Chondrocyte (in vitro differentiated cells): ENCODE results near the gene C3. TPM values are rescaled to one million over a fixed set of nuclear protein-coding genes. Genes with fewer than 3 reads are reported as not detected.

Experiments
- DNase-seq: peaks from one replicate; pipeline ENCODE4 v3.0.0; 2021; ENCODE audit warnings: mixed read lengths, low spot score
- H3K27ac Mint-ChIP-seq: one replicate; pipeline ENCODE4 v1.8.0; 2021; ENCODE audit warnings: mild to moderate bottlenecking, moderate library complexity, mixed read lengths; ENCODE audit not compliant: unreplicated experiment
- H3K27me3 Mint-ChIP-seq: 2 replicates; pipeline ENCODE4 v1.8.0; 2021; ENCODE audit warnings: low read depth, mixed read lengths
- H3K36me3 Mint-ChIP-seq: 2 replicates; pipeline ENCODE4 v1.8.0; 2021; ENCODE audit warnings: low read depth, mixed read lengths
- H3K4me1 Mint-ChIP-seq: 2 replicates; pipeline ENCODE4 v1.8.0; 2021; ENCODE audit warnings: low read depth, mild to moderate bottlenecking, mixed read lengths
- H3K4me3 Mint-ChIP-seq: one replicate; pipeline ENCODE4 v1.8.0; 2021; ENCODE audit warnings: mild to moderate bottlenecking, moderate library complexity, mixed read lengths; ENCODE audit not compliant: unreplicated experiment
- H3K9me3 Mint-ChIP-seq: 2 replicates; pipeline ENCODE4 v1.8.0; 2021; ENCODE audit warnings: low read depth, mixed read lengths
- total RNA-seq: library from RNA; stranded (reverse); gene quantifications from 3 replicates; pipeline ENCODE4 v1.2.1, GENCODE V29; 2021
- TF ChIP-seq, protein P1 (sequence below): fragments of 200-600 bp; sonication (generic); IDR thresholded peaks from 2 replicates; pipeline ENCODE4 v1.5.0; 2021; ENCODE audit warnings: antibody characterized with exemption, mild to moderate bottlenecking, moderate library complexity

Gene C3
- total RNA-seq, 1 donor from 2014 or later, result 0.77 TPM

DNA sequence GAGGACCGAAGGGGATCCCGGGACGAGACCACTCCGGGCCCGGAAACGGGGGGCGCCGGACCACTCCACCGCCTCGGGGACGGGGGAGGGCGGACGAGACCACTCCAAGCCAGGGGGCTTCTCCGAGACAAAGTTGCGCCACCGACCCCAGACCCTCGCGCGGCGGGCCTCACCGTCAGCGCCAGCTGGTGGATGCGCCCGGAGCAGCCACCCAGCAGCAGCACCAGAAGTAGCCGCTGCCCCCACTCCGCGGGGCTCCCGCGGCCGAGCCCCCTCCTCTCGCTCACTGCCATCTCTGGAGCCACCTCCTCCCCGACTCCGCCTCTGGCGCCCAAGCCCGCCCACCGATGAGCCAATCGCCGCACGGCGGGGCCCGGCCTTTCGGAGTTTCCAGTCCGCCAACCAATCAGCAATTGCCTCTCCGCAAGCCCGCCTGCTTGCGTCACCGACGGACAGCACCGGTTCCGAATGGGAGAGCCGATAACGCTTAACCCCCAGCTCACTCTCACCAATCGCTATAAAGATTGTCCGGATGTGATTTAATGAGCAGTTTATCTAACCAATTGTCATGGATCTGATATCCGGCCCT, 16.9 kb upstream of the C3 start, which contains the start of gene GPR108:
Gene GPR108 (minus strand): TSS at position 297 of the 589 bp plus-strand sequence. CDS start 4 bp downstream, at position 293.
- Mint-ChIP-seq H3K36me3 (peaks cover 8% of the 10 kb centered on the region), H3K27me3 (no peaks in the 10 kb centered on the region), H3K9me3 (no peaks in the 10 kb centered on the region), H3K27ac (peak within 1 kb of the TSS; percentile 97), H3K4me3 (peak within 1 kb of the TSS; percentile 97), H3K4me1 (peaks cover 49% of the 10 kb centered on the region)
- TF ChIP-seq, protein P1, sequence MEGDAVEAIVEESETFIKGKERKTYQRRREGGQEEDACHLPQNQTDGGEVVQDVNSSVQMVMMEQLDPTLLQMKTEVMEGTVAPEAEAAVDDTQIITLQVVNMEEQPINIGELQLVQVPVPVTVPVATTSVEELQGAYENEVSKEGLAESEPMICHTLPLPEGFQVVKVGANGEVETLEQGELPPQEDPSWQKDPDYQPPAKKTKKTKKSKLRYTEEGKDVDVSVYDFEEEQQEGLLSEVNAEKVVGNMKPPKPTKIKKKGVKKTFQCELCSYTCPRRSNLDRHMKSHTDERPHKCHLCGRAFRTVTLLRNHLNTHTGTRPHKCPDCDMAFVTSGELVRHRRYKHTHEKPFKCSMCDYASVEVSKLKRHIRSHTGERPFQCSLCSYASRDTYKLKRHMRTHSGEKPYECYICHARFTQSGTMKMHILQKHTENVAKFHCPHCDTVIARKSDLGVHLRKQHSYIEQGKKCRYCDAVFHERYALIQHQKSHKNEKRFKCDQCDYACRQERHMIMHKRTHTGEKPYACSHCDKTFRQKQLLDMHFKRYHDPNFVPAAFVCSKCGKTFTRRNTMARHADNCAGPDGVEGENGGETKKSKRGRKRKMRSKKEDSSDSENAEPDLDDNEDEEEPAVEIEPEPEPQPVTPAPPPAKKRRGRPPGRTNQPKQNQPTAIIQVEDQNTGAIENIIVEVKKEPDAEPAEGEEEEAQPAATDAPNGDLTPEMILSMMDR, result no peak
- peak; percentile 100 for DNase-seq

DNA sequence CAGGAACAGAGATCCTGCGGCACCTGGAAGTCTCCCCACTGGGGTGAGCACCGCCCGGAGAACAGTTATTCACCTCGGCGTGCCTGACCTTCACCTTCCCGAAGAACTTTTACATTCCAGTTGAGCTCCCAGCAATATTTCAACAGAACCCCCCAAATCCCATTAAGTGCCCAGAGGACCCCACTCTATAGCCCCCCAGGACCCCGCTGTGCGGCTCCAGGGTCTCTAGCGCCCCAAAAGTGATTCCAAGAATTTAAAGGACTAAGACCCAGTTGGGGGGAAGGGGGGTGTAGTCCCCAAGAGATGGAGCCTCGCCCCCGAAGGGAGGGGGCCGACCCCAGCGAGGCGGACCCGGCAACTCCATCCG, 16.4 kb upstream of the C3 start:
- H3K27me3 Mint-ChIP-seq, result no peaks in the 10 kb centered on the region
- H3K27ac Mint-ChIP-seq, result peak overlapping the region; percentile 97
- peaks cover 44% of the 10 kb centered on the region for H3K4me1 Mint-ChIP-seq
- DNase-seq, result no peak
- peaks cover 7% of the 10 kb centered on the region for H3K36me3 Mint-ChIP-seq
- H3K4me3 Mint-ChIP-seq, result peak overlapping the region; percentile 97
- no peaks in the 10 kb centered on the region for H3K9me3 Mint-ChIP-seq
- TF ChIP-seq, protein P1, result peak; percentile 72

DNA sequence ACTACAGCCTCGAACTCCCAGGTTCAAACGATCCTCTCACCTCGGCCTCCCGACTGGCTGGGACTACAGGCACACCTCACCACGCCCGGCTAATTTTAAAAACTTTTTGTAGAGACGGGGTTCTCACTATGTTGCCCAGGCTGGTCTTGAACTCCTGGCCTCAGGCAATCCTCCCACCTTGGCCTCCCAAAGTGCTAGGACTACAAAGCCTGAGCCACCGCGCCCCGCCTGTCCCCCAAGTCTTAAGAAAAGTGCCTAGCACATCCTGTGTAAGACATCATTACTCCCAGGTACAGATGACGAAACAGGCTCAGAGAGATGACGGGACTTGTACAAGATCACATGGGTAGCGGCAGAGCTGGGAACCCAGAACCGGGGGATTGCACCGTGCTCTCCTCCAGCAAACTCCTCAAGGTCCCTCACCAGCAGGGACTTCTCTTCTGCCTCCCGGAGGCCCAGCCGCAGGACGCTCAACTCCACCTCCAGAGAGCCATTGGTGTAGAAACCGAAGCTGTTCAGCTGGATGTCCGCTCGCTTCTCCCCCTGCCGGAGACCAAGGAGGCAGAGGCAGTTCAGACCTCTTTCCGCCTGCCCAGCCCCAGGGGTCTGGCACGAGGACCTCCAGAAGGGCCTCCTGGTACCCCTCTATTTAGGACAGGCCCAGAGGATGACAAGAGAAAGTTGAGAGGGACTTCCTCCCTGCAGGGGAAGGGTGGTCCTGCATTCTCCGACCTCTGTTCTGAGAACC, 15.9 kb upstream of the C3 start:
- H3K27me3 Mint-ChIP-seq, result no peaks in the 10 kb centered on the region
- no peaks in the 10 kb centered on the region for H3K9me3 Mint-ChIP-seq
- DNase-seq, result no peak
- TF ChIP-seq, protein P1, result peak; percentile 88
- H3K27ac Mint-ChIP-seq, result peak overlapping the region; percentile 97
- peaks cover 7% of the 10 kb centered on the region for H3K36me3 Mint-ChIP-seq
- peaks cover 39% of the 10 kb centered on the region for H3K4me1 Mint-ChIP-seq
- H3K4me3 Mint-ChIP-seq, result peak overlapping the region; percentile 97

DNA sequence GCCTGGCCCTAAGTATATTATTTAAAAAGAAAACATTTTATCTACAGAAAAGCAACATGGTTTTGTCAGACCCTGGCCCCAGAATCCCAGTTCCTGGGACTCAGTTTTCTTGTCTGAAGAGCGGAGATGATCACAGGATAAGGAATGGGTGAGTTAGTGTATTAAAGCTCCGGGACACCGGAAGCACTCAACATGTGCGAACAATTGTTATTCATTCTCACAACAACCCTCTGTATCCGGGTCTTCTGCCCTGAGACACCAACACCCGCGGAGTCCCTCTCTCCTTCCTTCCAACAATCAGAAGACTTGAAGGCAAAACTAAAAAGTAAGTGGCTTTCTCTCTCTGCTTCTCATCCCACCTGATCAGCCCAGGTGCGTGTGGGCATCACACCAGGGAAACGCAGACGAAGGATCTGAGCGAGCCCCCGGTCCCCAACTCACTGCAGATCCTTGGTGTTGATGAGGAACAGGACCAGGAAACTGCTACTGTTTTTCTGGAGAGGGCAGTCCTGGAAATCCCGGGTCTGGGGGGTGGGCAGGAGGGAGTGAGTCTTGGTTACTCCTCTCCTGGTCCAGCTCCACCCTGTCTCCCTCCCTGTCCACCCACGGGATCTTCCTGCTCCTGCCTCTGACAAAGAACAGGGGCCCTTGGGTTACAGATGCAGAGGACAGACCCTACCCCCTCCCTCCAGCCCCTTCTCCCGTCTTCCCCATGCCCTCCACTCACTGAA, 14.9 kb upstream of the C3 start:
- Mint-ChIP-seq H3K4me3 (no peak overlapping the region), H3K9me3 (no peaks in the 10 kb centered on the region), H3K36me3 (peaks cover 7% of the 10 kb centered on the region), H3K27me3 (no peaks in the 10 kb centered on the region), H3K4me1 (peaks cover 33% of the 10 kb centered on the region), H3K27ac (no peak overlapping the region)
- TF ChIP-seq, protein P1, result no peak
- DNase-seq, result no peak

DNA sequence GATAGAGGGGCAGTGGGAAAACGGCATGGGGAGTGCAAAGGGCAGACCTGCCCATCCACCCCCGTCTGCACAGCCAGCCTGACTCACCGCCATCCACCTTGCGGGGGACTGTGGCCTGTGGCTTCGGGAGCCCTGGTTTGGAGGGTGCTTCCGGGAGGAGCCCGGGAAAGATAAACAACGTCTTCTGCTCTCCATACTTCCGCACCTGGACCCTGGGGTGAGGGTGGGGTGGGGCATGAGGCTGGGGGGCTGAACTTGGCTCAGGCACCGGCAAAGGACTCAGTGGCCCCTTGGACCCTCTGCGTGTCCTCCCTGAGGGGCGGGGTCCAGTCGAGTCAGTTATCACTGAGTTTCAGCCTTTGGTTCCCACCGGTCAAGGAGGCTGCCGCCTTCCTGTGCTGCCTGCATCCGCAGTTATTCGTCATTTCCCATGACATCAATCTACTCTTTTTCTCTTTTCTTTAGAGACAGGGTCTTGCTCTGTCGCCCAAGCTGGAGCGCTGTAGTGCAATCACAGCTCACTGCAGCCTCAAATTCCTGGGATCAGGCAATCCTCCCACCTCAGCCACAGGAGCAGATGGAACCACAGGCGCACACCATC, 13.7 kb upstream of the C3 start:
- H3K27ac Mint-ChIP-seq, result no peak overlapping the region
- no peak overlapping the region for H3K4me3 Mint-ChIP-seq
- no peaks in the 10 kb centered on the region for H3K27me3 Mint-ChIP-seq
- no peaks in the 10 kb centered on the region for H3K9me3 Mint-ChIP-seq
- peaks cover 9% of the 10 kb centered on the region for H3K36me3 Mint-ChIP-seq
- DNase-seq, result no peak
- TF ChIP-seq, protein P1, result no peak
- H3K4me1 Mint-ChIP-seq, result peaks cover 31% of the 10 kb centered on the region
